ENCODE results near the gene RANBP6.
A peak's percentile ranks its signal among the peaks of the same experiment; 100 is the strongest.

Gene RANBP6

DNA sequence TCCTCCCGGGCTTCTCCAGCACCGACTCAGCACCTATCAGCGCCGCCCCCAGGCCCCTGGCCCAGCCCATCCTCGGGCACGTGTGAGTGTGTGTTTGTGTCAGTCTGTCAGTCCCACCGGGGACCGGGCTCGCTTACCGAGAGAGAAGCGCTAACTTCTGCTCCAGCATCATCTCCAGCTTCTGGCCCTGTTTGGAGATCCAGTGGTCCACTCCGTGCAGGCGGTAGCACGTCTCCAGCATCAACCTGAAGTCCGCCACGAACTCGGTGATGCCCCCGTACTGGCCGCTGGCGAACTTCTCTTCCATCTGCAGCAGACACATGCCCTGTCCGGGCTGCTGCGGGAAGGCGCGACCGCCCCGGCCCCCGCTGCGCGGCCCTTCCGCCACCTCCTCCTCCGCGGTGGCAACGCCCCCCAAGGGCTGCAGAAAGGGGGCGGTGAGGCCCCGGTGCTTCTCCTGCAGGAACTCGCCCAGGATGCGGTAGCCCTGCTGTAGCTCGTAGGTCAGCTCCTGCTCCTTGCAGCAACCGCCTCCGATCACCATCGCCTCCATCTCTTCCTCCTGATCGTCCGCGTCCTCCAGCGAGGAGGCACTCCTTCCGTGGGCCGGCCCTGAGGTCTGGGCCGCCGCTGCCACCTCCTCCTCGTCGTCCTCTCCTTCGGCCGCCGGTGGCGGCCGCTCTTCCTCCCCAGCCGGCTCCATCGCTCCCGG, 8.2 kb downstream of the RANBP6 start:
- peak; percentile 85 to 94 for DNase-seq (ENCODE audit: low read depth in 1 of 2, low spot score in 1 of 2)

DNA sequence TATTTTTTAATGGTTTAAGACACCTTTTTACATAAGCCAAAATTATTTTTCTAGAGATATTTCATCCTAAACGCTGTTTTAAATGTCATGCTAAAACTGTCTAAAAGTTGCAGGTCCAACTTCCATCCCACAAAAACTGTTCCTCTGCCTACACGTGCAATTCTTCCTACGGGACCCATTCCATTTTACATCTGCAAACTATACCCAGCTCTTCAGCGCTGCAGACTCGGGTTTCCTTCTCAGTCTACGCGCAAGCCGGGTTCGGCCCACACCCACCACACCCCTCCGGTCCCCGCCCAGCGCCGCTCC, 8.7 kb downstream of the RANBP6 start:
- DNase-seq (ENCODE audit: low read depth in 1 of 2, low spot score in 1 of 2) = no peak

- no peak for DNase-seq (ENCODE audit: low read depth in 1 of 2, low spot score in 1 of 2)
Observed at GRCh38 chr9:6000955-6001354, 14.5 kb downstream of the RANBP6 start.

GRCh38 chr9:5999443-6000101, 15.9 kb downstream of the RANBP6 start:
- DNase-seq (ENCODE audit: low read depth in 1 of 2, low spot score in 1 of 2) = no peak

DNA sequence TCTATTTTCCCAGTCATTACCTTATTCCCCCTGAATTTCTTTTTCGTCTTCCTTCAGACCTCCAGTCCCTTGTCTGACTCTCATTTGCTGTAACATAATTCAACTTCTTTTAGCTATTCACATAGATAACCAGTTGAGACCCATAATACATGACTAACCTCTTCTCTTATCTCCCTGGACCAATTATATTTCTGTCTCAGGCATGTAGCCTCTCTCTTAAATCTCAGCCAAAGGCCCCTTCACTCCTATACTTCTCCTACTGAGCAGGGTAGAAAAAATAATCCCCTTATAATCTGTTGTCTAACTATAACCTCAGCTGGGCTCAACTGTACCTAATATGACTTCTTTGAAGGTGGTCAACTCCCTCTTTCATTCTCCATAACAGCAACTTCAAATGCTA, 20.9 kb downstream of the RANBP6 start:
- no peak for DNase-seq (ENCODE audit: low read depth in 1 of 2, low spot score in 1 of 2)

DNA sequence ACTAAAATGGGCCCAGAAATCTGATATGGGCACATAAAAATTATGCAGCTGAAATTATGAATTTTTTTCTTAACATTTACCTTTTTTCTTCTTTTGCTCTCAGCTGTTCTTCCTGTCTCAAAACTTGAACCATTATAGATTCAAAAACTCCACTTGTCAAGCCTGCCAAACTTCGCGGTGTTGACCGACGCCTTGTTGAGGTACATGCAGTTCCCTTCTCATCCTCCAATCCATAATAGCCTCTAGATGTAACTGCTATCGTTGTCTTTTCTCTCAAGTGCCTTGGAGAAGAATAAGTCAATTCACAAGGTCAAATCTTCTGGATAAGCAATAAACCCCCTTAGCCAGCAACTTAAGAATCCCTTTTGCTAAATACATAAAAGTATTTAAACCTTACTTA, 27.2 kb downstream of the RANBP6 start:
- DNase-seq (ENCODE audit: low read depth in 1 of 2, low spot score in 1 of 2) = no peak

- DNase-seq (ENCODE audit: low read depth in 1 of 2, low spot score in 1 of 2) = no peak
Observed at GRCh38 chr9:5983042-5983441, 32.4 kb downstream of the RANBP6 start.

GRCh38 chr9:5982317-5982716, 33.1 kb downstream of the RANBP6 start:
- no peak for DNase-seq (ENCODE audit: low read depth in 1 of 2, low spot score in 1 of 2)

DNA sequence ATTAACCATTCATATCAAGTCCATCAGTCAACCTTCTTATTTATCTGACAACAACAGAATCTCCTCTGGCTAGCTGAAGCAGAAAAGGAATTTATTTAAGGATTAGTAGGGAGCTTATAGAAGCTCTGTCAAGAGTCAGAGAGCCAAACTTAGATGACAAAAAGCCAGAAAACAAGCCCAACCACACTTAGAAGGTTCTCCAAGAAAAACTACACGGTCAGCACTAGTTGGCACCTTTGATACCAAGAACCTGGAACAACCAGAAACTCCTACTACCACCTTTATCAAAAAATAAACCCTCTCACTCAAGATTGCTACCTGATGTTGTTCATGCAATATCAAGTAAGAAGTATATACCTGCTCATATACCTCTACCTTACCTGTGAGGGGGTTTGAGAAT, 36.9 kb downstream of the RANBP6 start:
- no peak for DNase-seq (ENCODE audit: low read depth in 1 of 2, low spot score in 1 of 2)

- no peak for DNase-seq (ENCODE audit: low read depth in 1 of 2, low spot score in 1 of 2)
Observed at GRCh38 chr9:5976674-5977397, 38.6 kb downstream of the RANBP6 start.

DNA sequence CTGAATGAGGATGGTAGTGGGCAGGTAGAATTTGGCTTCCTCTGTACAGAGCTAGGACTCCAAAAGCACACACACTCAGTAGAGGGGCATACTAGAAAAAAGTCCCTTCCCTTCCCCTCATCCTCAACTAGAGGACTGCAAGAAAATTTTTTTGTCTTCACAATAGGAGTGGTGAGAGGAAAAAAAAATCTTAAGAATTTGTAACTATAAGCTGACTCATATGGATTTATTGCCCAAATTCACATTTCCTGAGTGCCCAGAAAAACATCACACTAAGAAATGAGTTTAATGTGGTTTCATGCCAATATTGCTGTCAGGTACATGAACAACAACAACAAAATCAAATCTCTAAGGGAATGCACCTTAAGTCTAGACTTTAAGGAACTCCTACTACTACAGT, 43.7 kb downstream of the RANBP6 start:
- no peak for DNase-seq (ENCODE audit: low read depth in 1 of 2, low spot score in 1 of 2)
